ES-I3 (cell line): Measurements from ENCODE around the gene APLP2.

ENCODE experiments used
- H3K36me3 ChIP-seq: 2 replicates; pipeline ENCODE4 v1.6.1; 2013; ENCODE audit warnings: mild to moderate bottlenecking, low read length, control low read depth, moderate library complexity; ENCODE audit not compliant: insufficient read depth
- H3K4me1 ChIP-seq: 2 replicates; pipeline ENCODE4 v1.6.1; 2013; ENCODE audit warnings: mild to moderate bottlenecking, control low read depth, low read length; ENCODE audit not compliant: insufficient read depth
- H3K9ac ChIP-seq: 2 replicates; pipeline ENCODE4 v1.6.1; 2013; ENCODE audit warnings: low read depth, mild to moderate bottlenecking, low read length, moderate library complexity
- H3K9me3 ChIP-seq: 2 replicates; pipeline ENCODE4 v1.6.1; 2013; ENCODE audit warnings: mild to moderate bottlenecking, low read length, moderate library complexity; ENCODE audit not compliant: control insufficient read depth, insufficient read depth

APLP2 gene

DNA sequence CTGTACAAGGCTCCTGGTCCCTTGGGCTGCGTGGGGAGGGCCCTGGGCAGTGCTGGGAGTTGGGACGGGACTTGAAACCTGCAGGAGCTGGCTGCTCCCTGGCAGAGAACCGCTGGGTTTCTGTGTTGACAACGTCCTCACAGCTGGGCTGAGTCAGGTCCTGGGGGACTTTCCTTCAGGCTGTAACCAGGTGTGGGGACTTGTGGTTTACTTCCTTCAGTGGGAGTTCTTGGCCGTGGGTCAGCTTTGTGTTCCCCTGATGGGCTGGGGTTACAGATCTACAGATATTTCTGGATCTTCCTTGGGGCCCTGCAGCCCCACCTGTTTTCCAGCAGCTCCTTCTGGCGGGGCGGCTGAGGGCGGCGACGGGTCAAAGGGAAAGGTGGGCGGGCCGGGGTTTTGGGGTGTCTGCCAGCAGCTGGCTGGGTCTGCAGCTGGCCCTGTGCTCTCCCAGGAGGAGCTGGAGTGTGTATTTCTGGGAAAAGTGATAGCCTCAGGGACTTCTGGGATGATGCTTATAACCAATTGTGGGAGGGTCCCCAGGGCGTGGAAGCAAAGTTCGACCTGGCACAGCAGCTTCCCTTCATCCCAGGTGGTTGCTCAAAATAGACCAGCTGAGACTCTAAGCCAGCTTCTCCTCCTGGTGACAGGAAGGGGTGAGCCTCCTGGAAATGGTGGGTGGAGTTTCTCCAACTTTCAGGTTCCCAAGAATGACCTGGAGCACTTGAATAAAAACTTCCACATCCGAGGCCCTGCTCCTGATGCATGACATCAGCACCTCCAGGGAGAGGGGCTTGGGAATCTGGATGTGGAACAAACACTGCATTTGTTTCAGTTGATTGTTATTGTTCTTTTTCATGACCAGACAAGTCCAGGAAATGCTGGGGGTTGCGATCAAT is 109.0 kb downstream of the APLP2 start:
- Histone ChIP-seq H3K9me3 (no peaks in the 10 kb centered on the region), H3K4me1 (no peaks in the 10 kb centered on the region), H3K36me3 (no peaks in the 10 kb centered on the region), H3K9ac (no peak overlapping the region)

DNA sequence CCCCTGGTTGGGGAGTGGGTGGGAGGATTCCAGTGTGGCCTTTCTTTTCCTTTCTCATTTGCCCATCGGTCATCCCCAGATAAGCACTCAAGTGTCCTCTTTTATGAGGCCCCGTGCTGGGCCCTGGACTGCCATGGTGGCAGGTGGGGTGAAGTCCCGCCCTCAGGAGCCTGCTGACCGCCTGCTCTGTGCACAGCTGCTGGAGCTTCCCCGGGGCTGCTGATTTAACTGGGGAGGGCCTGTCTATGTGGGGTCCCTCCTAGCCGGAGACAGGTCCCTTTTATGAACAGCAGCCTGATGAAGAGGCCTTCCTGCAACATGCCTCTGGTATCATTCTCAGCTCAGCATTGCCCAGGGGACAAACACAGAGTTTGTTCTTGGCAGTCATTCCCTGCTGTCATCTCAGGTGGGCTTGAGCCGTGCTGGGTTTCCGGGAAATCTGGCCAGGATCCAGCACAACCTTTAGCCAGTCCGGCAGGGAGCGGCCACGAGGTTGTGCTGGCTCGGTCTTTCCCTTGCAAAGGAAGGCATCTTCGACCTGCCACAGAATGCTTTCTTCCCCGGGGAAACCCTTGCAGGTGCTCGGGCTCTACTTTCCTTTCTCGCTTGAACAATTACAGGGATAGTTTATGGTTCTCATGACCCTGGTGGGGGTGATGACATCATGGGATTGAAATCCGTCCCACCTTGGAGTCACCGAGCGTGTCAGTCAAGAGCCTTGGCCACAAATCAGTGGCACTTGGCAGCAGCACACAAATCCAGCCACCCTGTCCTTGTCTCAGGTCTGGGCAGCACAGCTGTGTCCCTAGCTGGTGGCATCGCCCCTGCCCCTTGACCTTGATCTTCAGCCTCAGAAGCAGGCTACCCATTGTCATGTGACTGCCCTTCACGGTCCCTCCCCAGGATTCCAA is 110.0 kb downstream of the APLP2 start:
- no peaks in the 10 kb centered on the region for H3K36me3 ChIP-seq
- no peak overlapping the region for H3K9ac ChIP-seq
- H3K4me1 ChIP-seq = no peaks in the 10 kb centered on the region
- no peaks in the 10 kb centered on the region for H3K9me3 ChIP-seq

- Histone ChIP-seq H3K36me3 (no peaks in the 10 kb centered on the region), H3K9me3 (no peaks in the 10 kb centered on the region), H3K4me1 (no peaks in the 10 kb centered on the region), H3K9ac (no peak overlapping the region)
Observed at GRCh38 chr11:130180491-130180890, 110.8 kb downstream of the APLP2 start.

DNA sequence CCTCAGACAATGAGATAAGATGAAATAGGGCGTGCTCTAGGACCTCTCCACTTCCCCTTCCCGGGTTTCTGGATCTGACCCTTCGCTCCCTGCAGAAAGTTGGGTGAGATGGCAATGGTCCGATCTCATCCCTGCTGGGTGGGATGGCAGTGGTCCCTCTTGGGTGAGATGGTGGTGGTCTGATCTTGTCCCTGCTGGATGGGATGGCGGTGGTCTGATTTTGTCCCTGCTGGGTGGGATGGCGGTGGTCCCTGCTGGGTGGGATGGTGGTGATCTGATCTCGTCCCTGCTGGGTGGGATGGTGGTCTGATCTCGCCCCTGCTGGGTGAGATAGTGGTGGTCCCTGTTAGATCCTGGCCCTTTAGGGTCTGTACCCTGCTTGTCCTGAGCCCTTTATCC is 111.2 kb downstream of the APLP2 start:
- Histone ChIP-seq H3K9me3 (no peaks in the 10 kb centered on the region), H3K9ac (no peak overlapping the region), H3K4me1 (no peaks in the 10 kb centered on the region), H3K36me3 (no peaks in the 10 kb centered on the region)

- no peaks in the 10 kb centered on the region for H3K36me3 ChIP-seq
- no peaks in the 10 kb centered on the region for H3K9me3 ChIP-seq
- no peaks in the 10 kb centered on the region for H3K4me1 ChIP-seq
- no peak overlapping the region for H3K9ac ChIP-seq
Observed at GRCh38 chr11:130181295-130182272, 111.9 kb downstream of the APLP2 start.

DNA sequence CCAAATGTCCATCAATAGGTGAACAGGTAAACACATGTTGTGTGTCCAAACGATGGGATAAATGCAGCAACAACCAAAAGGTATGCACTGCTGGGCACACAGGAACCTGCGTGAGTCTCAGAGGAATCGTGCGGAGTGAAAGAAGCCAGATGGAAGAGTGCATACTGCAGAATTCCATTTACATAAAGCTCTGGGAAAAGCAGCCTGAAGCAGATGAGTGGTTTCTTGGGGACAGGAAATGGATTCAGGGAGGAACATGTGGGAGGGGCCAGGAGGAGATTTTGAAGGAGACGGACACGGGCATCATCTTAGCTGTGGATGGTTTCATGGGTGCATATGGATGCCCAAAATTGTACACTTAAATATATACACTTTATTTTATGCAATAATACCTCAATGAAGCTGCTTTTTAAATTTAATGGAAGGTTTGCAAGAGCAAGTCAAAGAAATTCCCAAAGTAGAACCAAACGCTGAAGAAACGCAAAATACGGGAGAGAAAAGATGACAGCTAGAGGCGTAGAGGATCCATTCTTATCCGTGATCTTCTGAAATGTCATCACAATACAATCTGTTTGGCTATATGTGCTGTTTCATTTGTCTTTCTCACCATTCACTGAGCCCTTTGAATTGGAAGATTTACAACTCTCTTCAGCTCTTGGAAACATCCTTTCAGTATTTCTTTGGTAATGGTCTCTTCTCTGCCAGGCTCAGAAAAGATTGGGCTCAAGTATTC is 114.3 kb downstream of the APLP2 start:
- Histone ChIP-seq H3K36me3 (no peaks in the 10 kb centered on the region), H3K9me3 (no peaks in the 10 kb centered on the region), H3K9ac (no peak overlapping the region), H3K4me1 (no peaks in the 10 kb centered on the region)

DNA sequence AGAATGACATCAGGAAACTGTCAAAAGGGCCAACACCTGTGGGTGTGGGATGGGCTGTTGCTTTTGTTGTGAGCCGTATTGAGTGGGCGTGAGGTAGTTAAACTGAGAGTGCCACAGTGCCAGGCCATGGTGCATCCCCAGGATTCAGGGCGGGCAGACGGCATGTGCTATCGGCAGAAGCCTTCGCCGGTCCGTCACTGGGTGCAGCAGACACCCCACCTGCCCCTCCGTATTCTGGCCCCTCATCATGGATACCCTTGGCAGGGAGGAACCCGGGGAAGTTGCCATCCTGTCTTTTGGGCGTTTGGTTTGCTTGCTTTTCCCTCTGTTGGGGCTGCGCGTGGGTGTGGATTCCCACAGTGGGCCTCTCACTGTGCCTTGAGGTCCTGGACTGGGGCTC is 117.4 kb downstream of the APLP2 start:
- H3K36me3 ChIP-seq = no peaks in the 10 kb centered on the region
- no peaks in the 10 kb centered on the region for H3K9me3 ChIP-seq
- H3K9ac ChIP-seq = no peak overlapping the region
- H3K4me1 ChIP-seq = no peaks in the 10 kb centered on the region

DNA sequence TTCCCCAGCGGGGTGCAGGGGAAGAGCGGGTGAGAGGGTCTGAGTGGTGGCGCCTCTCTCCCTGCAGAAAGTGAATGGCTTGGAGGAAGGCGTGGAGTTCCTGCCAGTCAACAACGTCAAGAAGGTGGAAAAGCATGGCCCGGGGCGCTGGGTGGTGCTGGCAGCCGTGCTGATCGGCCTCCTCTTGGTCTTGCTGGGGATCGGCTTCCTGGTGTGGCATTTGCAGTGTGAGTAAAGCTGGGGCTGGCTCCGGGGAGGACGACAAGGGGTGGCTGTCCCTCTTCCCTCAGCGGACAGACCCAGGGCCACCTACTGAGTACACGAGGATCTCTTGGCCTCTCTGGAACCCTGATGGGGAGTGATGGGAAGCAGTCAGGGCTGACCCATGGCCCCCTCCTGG is 118.4 kb downstream of the APLP2 start:
- Histone ChIP-seq H3K9ac (no peak overlapping the region), H3K9me3 (no peaks in the 10 kb centered on the region), H3K36me3 (no peaks in the 10 kb centered on the region; the same call in 1 of the 2 replicates), H3K4me1 (no peaks in the 10 kb centered on the region)

DNA sequence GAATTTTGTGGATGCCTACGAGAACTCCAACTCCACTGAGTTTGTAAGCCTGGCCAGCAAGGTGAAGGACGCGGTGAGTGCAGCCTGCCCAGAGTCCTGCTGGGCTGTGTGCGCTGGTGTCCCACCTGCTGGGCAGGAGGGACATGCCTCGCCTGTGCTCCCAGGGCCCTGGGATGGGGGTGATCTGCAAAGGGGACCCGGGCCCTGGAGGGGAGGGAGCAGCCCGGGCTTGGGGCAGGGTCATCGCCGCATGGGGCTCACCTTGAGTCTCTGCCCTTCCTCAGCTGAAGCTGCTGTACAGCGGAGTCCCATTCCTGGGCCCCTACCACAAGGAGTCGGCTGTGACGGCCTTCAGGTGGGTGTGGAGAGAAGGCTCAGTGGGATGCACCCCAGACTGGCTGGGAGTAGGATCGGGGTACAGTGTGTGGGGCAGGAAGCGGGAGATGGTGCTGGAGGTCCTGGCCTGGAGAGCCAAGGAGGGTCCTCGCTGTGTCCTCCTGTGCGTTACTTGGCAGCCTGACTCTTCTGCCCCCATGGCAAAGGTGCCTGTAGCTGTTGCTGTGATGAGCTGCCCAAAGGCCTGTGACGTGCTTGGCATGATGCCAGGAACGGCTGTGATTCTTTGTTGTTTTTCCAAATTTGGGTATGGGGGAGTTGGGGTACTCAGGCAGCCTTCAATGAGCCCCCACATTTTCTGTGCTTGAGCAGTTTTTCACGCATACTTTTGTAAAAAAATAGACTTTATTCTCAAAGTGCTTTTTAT is 119.1 kb downstream of the APLP2 start:
- Histone ChIP-seq H3K4me1 (no peaks in the 10 kb centered on the region), H3K9ac (no peak overlapping the region)

DNA sequence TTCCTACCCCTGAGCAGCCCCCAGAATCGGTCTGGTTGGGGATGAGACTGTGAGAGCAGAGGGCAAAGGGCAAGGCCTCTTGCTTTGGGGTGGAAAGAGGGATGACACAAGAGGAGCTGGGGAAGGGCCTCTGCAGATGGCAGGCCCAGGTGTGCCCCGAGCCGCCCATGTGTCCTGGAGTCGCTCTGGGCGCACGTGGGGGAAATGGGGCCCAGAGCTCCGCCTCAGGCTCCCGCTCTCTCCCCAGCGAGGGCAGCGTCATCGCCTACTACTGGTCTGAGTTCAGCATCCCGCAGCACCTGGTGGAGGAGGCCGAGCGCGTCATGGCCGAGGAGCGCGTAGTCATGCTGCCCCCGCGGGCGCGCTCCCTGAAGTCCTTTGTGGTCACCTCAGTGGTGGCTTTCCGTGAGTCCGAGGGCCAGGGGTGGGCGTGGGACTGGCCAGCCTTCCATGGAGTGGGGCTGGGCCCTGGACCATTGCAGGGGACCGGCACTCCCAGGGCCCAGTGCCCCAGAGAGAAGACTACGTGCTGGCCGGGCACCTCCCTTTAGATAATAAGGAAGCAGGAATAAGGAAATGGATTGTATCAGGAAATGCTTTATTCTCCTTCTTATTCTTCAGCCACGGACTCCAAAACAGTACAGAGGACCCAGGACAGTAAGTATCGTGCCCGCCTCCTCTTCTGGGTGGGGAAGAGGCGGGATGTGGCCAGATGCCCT is 120.0 kb downstream of the APLP2 start:
- Histone ChIP-seq H3K36me3 (no peaks in the 10 kb centered on the region; the same call in 1 of the 2 replicates), H3K4me1 (no peaks in the 10 kb centered on the region), H3K9ac (no peak overlapping the region), H3K9me3 (no peaks in the 10 kb centered on the region)

More for the DNA sequence above, 119.1 kb downstream of the APLP2 start:
- H3K36me3 ChIP-seq = no peaks in the 10 kb centered on the region; the same call in 1 of the 2 replicates
- H3K9me3 ChIP-seq = no peaks in the 10 kb centered on the region

GRCh38 chr11:130190371-130190881 is 120.7 kb downstream of the APLP2 start:
- no peak overlapping the region for H3K9ac ChIP-seq
- no peaks in the 10 kb centered on the region for H3K4me1 ChIP-seq
- no peaks in the 10 kb centered on the region for H3K9me3 ChIP-seq
- H3K36me3 ChIP-seq = no peaks in the 10 kb centered on the region; the same call in 1 of the 2 replicates

DNA sequence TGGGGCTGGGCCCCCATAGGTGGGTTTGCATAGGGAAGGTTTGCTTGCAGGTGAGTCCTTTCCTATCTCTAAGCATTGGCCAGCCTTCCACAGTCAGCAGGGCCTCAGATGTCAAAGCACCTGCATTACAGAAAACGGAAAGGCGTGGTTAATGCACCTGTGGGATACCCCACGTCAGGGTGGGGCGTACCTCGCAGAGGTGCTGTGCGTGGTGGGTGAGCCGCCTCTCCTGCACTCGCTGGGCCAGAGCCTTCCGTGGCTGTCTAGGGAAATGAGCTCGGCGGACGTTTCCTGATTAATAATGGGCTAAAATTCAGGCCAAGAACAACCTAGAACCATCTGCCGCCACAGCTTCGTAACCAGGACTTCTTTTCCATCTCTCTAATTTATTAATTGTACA is 122.2 kb downstream of the APLP2 start:
- Histone ChIP-seq H3K36me3 (no peaks in the 10 kb centered on the region; the same call in 1 of the 2 replicates), H3K4me1 (no peaks in the 10 kb centered on the region), H3K9ac (no peak overlapping the region), H3K9me3 (no peaks in the 10 kb centered on the region)
